ENCODE measurements around the gene PLEKHH2. TPM values are rescaled to one million over a fixed set of nuclear protein-coding genes. Genes with fewer than 3 reads are reported as not detected.

PLEKHH2 gene
- total RNA-seq, 1 experiment from 2014 or later, result 3.1 TPM

- H3K27ac ChIP-seq (ENCODE audit: insufficient read length, low read depth, low read length), result no peak overlapping the region
- H3K9ac ChIP-seq (ENCODE audit: extremely low read depth, insufficient read length, low read length), result no peak overlapping the region
- no peak overlapping the region for H3K4ac ChIP-seq (ENCODE audit: low read depth, low read length)
- no peak overlapping the region for H3K23ac ChIP-seq (ENCODE audit: insufficient read length, low read depth, low read length)
- H4K8ac ChIP-seq (replicated peaks; ENCODE audit: insufficient read length, low read depth, low read length), result no peak overlapping the region
- no peaks in the 10 kb centered on the region for H3K23me2 ChIP-seq (ENCODE audit: insufficient read length, low read depth, low read length, poor library complexity, severe bottlenecking)
- H3K27me3 ChIP-seq (ENCODE audit: insufficient read depth, low read length), result no peaks in the 10 kb centered on the region
- WGBS (ENCODE audit: extremely low coverage, insufficient read length, low lambda C conversion rate), result no CpG with 5 or more reads among the region's 6 CpGs
- H4K5ac ChIP-seq (ENCODE audit: insufficient read length, low read depth, low read length), result no peak overlapping the region
- H3K56ac ChIP-seq (ENCODE audit: insufficient read length, low read depth, low read length), result no peak overlapping the region
- no peak overlapping the region for H2BK120ac ChIP-seq (ENCODE audit: low read depth, low read length, poor library complexity, severe bottlenecking)
- no peak overlapping the region for H2AK5ac ChIP-seq (ENCODE audit: insufficient read length, low read length)
- H3K36me3 Mint-ChIP-seq (ENCODE audit: insufficient read depth in 1 of 3, low read depth in 3 of 3), result no peaks in the 10 kb centered on the region
- no peak overlapping the region for H3K18ac ChIP-seq (ENCODE audit: insufficient read length, low read depth, low read length)
- H2BK15ac ChIP-seq (ENCODE audit: low read depth, low read length), result no peak overlapping the region
- no peaks in the 10 kb centered on the region for H3K79me2 ChIP-seq (ENCODE audit: insufficient read depth, low read length)
- H2BK12ac ChIP-seq (ENCODE audit: insufficient read length, low read depth, low read length), result no peak overlapping the region
- no peak overlapping the region for H2BK20ac ChIP-seq (ENCODE audit: low read depth, low read length, poor library complexity, severe bottlenecking)
- H2BK5ac ChIP-seq (ENCODE audit: insufficient read length, low read length), result no peak overlapping the region
- TF ChIP-seq CTCF (conservative IDR thresholded peaks at IDR 0.05), result no peak
- no peaks in the 10 kb centered on the region for H4K20me1 ChIP-seq (ENCODE audit: control insufficient read depth, insufficient read depth, insufficient read length)
- DNase-seq, result no peak
- H4K91ac ChIP-seq (ENCODE audit: insufficient read length, low read depth, low read length), result no peak overlapping the region
- no peaks in the 10 kb centered on the region for H3K27me3 Mint-ChIP-seq (ENCODE audit: low read depth)
- peak overlapping the region in 1 of 3 experiments; percentile 1; a peak in 2 of 7 replicates for H3K27ac Mint-ChIP-seq
- H3K4me1 Mint-ChIP-seq, result 0 out of 4 replicates have a peak, but pooled peaks cover 0 to 2% of the 10 kb centered on the region in 2 experiments
- no peaks in the 10 kb centered on the region for H3K9me3 Mint-ChIP-seq
- no peak overlapping the region for H3K14ac ChIP-seq (ENCODE audit: insufficient read depth, low read length)
- no peak overlapping the region for H3T11ph ChIP-seq (ENCODE audit: low read length)
- no peak overlapping the region for H3K4me3 Mint-ChIP-seq
- no peak overlapping the region for H3K4me2 ChIP-seq (ENCODE audit: insufficient read depth, insufficient read length, low read length)
- H3K9me3 ChIP-seq (ENCODE audit: control insufficient read depth, low read depth, low read length), result no peaks in the 10 kb centered on the region
- no peak overlapping the region for H2AFZ ChIP-seq (ENCODE audit: low read length)
- H3K79me1 ChIP-seq (ENCODE audit: insufficient read depth, low read depth, low read length, poor library complexity, severe bottlenecking), result no peaks in the 10 kb centered on the region
- no peaks in the 10 kb centered on the region for H3K4me1 ChIP-seq (ENCODE audit: insufficient read depth, low read length)
These were observed 71.1 kb downstream of the PLEKHH2 start for GRCh38 chr2:43708178-43708577.

All from H9 (cell line).